ENCODE measurements around the gene PITPNM2. TPM values are rescaled to one million over a fixed set of nuclear protein-coding genes. Genes with fewer than 3 reads are reported as not detected.

The PITPNM2 gene
- total RNA-seq, 2 donors from 2014 or later, result 2.4 to 15.7 TPM

- TF ChIP-seq CTCF (IDR thresholded peaks at IDR 0.05) (no peak), POLR2A (IDR thresholded peaks at IDR 0.05) (no peak), POLR2AphosphoS5 (IDR thresholded peaks at IDR 0.05) (no peak)
- no peaks in the 10 kb centered on the region for H3K4me1 ChIP-seq (replicated peaks)
- H3K36me3 ChIP-seq, result no peaks in the 10 kb centered on the region
- no peaks in the 10 kb centered on the region for H3K9me3 ChIP-seq
- 81% methylated on average over 3 of the region's 3 CpGs for WGBS
- no peaks in the 10 kb centered on the region for H3K27me3 ChIP-seq (replicated peaks; ENCODE audit: insufficient read depth)
- no peak overlapping the region for H3K27ac ChIP-seq
- intact Hi-C loops (cut with DNase I), result no loop called here
- no peak overlapping the region for H3K4me3 ChIP-seq
- DNase-seq (ENCODE audit: low spot score), result no peak
These were observed 41.5 kb downstream of the PITPNM2 start for GRCh38 chr12:123109319-123109772.

- intact Hi-C loops (cut with DNase I), result no loop called here
- H3K9me3 ChIP-seq, result no peaks in the 10 kb centered on the region
- no peaks in the 10 kb centered on the region for H3K4me1 ChIP-seq (replicated peaks)
- H3K4me3 ChIP-seq, result no peak overlapping the region
- H3K36me3 ChIP-seq, result no peaks in the 10 kb centered on the region
- no peak overlapping the region for H3K27ac ChIP-seq
- TF ChIP-seq POLR2A (IDR thresholded peaks at IDR 0.05) (no peak), POLR2AphosphoS5 (IDR thresholded peaks at IDR 0.05) (no peak), CTCF (IDR thresholded peaks at IDR 0.05) (no peak)
- no peaks in the 10 kb centered on the region for H3K27me3 ChIP-seq (replicated peaks; ENCODE audit: insufficient read depth)
- no peak for DNase-seq (ENCODE audit: low spot score)
- WGBS, result 89% methylated on average over 7 of the region's 7 CpGs
These were observed 42.2 kb downstream of the PITPNM2 start for GRCh38 chr12:123108682-123109066.

GRCh38 chr12:123107926-123108681 lies 42.8 kb downstream of the PITPNM2 start:
- H3K4me1 ChIP-seq (replicated peaks), result no peaks in the 10 kb centered on the region
- 83% methylated on average over 13 of the region's 13 CpGs for WGBS
- TF ChIP-seq POLR2A (IDR thresholded peaks at IDR 0.05) (no peak), CTCF (IDR thresholded peaks at IDR 0.05) (no peak), POLR2AphosphoS5 (IDR thresholded peaks at IDR 0.05) (no peak)
- intact Hi-C loops (cut with DNase I), result no loop called here
- H3K4me3 ChIP-seq, result no peak overlapping the region
- no peak for DNase-seq (ENCODE audit: low spot score)
- H3K27ac ChIP-seq, result no peak overlapping the region
- no peaks in the 10 kb centered on the region for H3K9me3 ChIP-seq
- H3K27me3 ChIP-seq (replicated peaks; ENCODE audit: insufficient read depth), result no peaks in the 10 kb centered on the region
- no peaks in the 10 kb centered on the region for H3K36me3 ChIP-seq

- Histone ChIP-seq H3K27ac (no peak overlapping the region), H3K9me3 (no peaks in the 10 kb centered on the region), H3K36me3 (no peaks in the 10 kb centered on the region), H3K4me1 (replicated peaks) (no peaks in the 10 kb centered on the region), H3K4me3 (no peak overlapping the region), H3K27me3 (replicated peaks; ENCODE audit: insufficient read depth) (no peaks in the 10 kb centered on the region)
- intact Hi-C loops (cut with DNase I), result no loop called here
- no peak for DNase-seq (ENCODE audit: low spot score)
- TF ChIP-seq POLR2A (IDR thresholded peaks at IDR 0.05) (no peak), POLR2AphosphoS5 (IDR thresholded peaks at IDR 0.05) (no peak), CTCF (IDR thresholded peaks at IDR 0.05) (no peak)
- WGBS, result 70% methylated on average over 9 of the region's 9 CpGs
These were observed 44.1 kb downstream of the PITPNM2 start for GRCh38 chr12:123106640-123107359.
